BJ (cell line): ENCODE data around the gene TOMM7. TPM values are rescaled to one million over a fixed set of nuclear protein-coding genes. Genes with fewer than 3 reads are reported as not detected.
A peak's percentile ranks its signal among the peaks of the same experiment; 100 is the strongest.

Source experiments
- CTCF ChIA-PET: fragments of 350-600 bp; formaldehyde crosslinking; extraction: SDS; loops from one replicate; lab custom pipeline; 2021; ENCODE audit warnings: antibody characterized with exemption, inconsistent platforms; lab: Yijun Ruan, JAX
- POLR2A ChIA-PET: fragments of 300-600 bp; sonication (Branson Sonifier 250); formaldehyde crosslinking; extraction: SDS; loops from one replicate; lab custom pipeline; 2021; ENCODE audit warnings: antibody characterized with exemption; lab: Charles Lee
- DNase-seq: peaks from one replicate; pipeline ENCODE4 v3.0.0-alpha.2; 2011; ENCODE audit warnings: low read depth
- H3K27me3 ChIP-seq: 2 replicates; pipeline ENCODE4 v1.6.0; 2011; ENCODE audit warnings: low read length; ENCODE audit not compliant: control insufficient read depth, insufficient read depth
- H3K36me3 ChIP-seq: 2 replicates; pipeline ENCODE4 v1.5.1; 2011; ENCODE audit warnings: low read length; ENCODE audit not compliant: control insufficient read depth, insufficient read depth
- H3K4me3 ChIP-seq: 2 replicates; pipeline ENCODE4 v1.5.1; 2011; ENCODE audit warnings: low read depth, mild to moderate bottlenecking, control low read depth, low read length
- polyA plus RNA-seq: library from polyadenylated mRNA; depleted of rRNA; stranded (reverse); fragments of >200 nt; gene quantifications from 2 replicates; pipeline ENCODE4 v1.2.3, GENCODE V29; 2011
- TF ChIP-seq, protein P1 (sequence below): IDR thresholded peaks from 2 replicates; pipeline ENCODE4 v1.5.1; 2011; ENCODE audit warnings: low read depth, mild to moderate bottlenecking, control low read depth, inconsistent platforms, low read length, moderate library complexity; ENCODE audit not compliant: insufficient read depth

Gene TOMM7
- polyA plus RNA-seq, 1 experiment = 346 TPM

DNA sequence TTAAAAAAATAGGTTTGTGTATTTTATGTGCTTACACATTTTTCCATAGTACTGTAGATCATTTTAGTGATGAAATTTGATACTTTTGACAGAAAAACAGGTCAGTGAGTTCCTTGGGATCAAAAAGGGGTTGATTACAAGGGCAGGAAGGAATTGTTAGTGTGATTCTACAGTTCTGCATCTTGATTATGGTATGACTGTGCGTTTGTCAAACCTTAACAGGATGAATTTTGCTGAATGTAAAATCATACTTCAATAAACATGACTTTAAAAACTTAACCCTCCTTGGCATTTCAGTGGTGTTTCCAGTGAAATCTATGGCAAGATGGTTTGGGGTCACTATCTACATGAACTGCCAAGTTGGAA is 35.6 kb upstream of the TOMM7 start:
- POLR2A ChIA-PET = no interaction called here
- DNase-seq = no peak
- Histone ChIP-seq H3K36me3 (no peaks in the 10 kb centered on the region), H3K4me3 (no peak overlapping the region), H3K27me3 (no peaks in the 10 kb centered on the region)
- TF ChIP-seq, protein P1, sequence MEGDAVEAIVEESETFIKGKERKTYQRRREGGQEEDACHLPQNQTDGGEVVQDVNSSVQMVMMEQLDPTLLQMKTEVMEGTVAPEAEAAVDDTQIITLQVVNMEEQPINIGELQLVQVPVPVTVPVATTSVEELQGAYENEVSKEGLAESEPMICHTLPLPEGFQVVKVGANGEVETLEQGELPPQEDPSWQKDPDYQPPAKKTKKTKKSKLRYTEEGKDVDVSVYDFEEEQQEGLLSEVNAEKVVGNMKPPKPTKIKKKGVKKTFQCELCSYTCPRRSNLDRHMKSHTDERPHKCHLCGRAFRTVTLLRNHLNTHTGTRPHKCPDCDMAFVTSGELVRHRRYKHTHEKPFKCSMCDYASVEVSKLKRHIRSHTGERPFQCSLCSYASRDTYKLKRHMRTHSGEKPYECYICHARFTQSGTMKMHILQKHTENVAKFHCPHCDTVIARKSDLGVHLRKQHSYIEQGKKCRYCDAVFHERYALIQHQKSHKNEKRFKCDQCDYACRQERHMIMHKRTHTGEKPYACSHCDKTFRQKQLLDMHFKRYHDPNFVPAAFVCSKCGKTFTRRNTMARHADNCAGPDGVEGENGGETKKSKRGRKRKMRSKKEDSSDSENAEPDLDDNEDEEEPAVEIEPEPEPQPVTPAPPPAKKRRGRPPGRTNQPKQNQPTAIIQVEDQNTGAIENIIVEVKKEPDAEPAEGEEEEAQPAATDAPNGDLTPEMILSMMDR = no peak
- CTCF ChIA-PET = interaction anchor here (0.8 to 3.0 kb wide), 2 partner anchors 9 to 197 kb away, joined by 3 to 11 read pairs; no protein-coding TSS in a partner anchor

DNA sequence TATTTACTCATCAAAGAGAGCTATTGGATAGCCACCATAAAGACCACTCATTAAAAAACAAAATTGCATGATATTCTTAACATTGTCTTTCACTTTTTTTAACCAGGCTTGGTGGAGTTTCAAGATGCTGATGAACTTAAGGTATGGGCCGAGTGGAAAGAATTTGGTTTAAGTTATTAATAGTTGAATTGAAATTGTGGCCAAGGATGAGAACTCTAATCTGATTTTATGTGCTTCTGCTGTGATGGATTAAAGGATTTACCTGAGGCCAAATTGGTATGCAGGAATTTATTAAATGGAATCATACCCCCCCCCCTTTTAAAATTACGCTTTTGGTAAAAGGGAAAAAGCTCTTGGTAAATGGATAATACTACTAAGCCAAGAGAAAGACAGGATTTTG is 33.8 kb upstream of the TOMM7 start:
- Histone ChIP-seq H3K27me3 (no peaks in the 10 kb centered on the region), H3K4me3 (no peak overlapping the region), H3K36me3 (no peaks in the 10 kb centered on the region)
- ChIA-PET POLR2A (no interaction called here), CTCF (interaction anchor here (0.6 to 3.0 kb wide), 5 partner anchors 11 to 296 kb away, joined by 3 to 16 read pairs (median 3); no protein-coding TSS in a partner anchor)
- no peak for DNase-seq
- TF ChIP-seq, protein P1 = no peak

DNA sequence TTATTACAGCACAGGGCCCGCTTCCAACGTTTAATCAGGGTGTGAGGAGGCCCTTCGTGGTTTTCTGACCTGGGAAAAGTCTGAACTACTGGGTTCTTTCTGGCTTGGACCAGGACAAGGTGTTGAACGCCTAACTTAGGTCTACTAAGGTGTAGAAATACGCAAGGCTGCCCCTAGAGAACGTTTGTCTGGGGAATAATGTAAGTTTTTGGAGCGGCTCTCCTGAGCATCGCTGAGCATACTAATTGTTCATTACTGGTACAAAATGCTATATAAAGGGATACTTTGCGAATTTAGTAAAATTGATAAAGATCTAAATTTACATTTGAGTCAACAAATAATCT is 32.4 kb upstream of the TOMM7 start:
- CTCF ChIA-PET = interaction anchor here (3.0 kb wide), 1 partner anchor 10 kb away, joined by 16 read pairs; no protein-coding TSS in a partner anchor
- Histone ChIP-seq H3K36me3 (no peaks in the 10 kb centered on the region), H3K4me3 (peak overlapping the region; percentile 59), H3K27me3 (no peaks in the 10 kb centered on the region)
- POLR2A ChIA-PET = no interaction called here
- TF ChIP-seq, protein P1 = no peak
- DNase-seq = no peak

DNA sequence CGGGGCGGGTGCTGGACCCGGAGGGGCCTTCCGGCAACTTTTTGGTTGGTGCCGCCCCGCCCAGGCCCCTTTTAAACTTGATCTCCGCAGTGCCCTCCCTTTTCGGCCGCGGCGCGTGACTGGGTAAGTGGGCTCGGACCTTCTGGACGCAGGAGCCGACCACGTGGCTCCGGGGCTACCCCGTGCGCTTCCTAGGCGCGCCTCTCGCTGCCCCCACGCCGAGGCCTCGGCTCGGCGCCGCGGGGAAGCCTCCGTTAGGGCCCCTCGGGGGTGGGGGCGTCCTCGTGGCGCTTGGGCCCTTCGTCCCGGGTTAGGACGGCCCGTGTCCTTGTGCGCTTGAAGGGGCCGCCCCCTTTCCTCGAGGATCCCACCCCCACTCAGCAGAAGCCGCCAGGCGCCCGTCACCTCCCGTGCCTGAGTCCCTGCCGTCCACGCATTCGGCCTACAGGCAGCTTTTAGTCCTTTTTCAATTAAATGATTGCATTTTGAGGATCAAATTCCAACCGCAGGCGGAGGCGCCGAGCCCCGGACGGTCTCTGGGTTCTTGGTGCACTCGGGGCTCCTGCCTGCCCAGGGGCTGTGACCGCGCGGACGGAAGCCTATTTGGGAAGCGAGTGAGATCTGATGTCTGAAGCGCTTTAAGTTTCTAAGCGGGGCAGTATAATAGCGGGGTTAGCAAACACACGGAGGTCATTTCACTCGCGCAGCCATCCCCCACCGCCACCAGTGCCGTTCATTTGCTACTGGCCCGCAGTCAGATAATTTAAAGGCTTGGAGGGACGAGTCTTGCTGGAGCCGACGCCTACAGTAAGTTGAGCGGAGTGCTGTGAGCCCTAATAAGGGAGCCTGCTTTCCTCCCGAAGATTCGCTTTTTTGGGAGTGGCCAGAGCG is 31.8 kb upstream of the TOMM7 start:
- DNase-seq = no peak
- H3K4me3 ChIP-seq = peak overlapping the region; percentile 59
- no peaks in the 10 kb centered on the region for H3K36me3 ChIP-seq
- CTCF ChIA-PET = interaction anchor here (3.0 kb wide), 1 partner anchor 9 kb away, joined by 16 read pairs; no protein-coding TSS in a partner anchor
- H3K27me3 ChIP-seq = no peaks in the 10 kb centered on the region
- TF ChIP-seq, protein P1 = no peak; the same call in 1 of the 2 replicates
- POLR2A ChIA-PET = no interaction called here

DNA sequence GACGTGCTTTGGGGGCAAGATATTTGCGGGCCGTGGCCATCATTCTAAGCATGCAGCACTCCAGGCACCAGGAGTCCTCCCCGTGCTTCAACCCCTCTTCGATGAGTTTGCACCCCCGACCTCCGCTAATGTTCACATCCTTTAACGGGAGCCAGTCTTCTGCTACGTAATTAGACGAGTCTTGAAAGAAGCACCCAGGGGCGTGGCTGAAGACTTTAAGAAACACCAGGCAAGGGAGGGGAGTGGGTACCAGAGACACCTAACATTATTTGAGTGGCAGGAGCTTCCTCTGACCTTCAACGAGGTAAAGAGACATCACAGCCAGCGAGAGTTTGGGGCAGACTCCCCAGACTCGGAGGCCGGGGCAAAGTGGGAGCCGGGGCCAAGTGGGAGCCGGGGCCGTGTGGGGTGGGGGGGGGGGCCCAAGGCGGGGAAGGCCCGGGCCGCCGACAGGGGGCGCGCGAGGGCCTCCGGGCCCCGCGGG is 31.1 kb upstream of the TOMM7 start:
- CTCF ChIA-PET = interaction anchor here (0.6 to 3.0 kb wide), 4 partner anchors 8 to 294 kb away, joined by 3 to 16 read pairs (median 4); no protein-coding TSS in a partner anchor
- no peak for DNase-seq
- POLR2A ChIA-PET = interaction anchor here (0.6 kb wide), 1 partner anchor 288 kb away, joined by 3 read pairs; no protein-coding TSS in a partner anchor

More for the DNA sequence above, 31.1 kb upstream of the TOMM7 start:
- Histone ChIP-seq H3K36me3 (no peaks in the 10 kb centered on the region), H3K4me3 (peak overlapping the region; percentile 59), H3K27me3 (no peaks in the 10 kb centered on the region)
- TF ChIP-seq, protein P1 = 0 out of 2 replicates have a peak, but pooled peaks have one; percentile 33
